DND-41 (cell line): ENCODE data around the gene PFKFB1.

Source experiments
- ATAC-seq: fragments of 200-7000 bp; cut with Tn5 transposase; 3 replicates; pipeline ENCODE4 v1.9.1; 2021; ENCODE audit warnings: low read depth; ENCODE audit not compliant: insufficient read depth
- DNase-seq: peaks from one replicate; pipeline ENCODE4 v3.0.0-alpha.2; 2020
- H2AFZ ChIP-seq: 2 replicates; pipeline ENCODE4 v1.6.0; 2012; ENCODE audit warnings: low read depth, low read length
- H3K27ac ChIP-seq: 2 replicates; pipeline ENCODE4 v1.5.1; 2012; ENCODE audit warnings: low read length, inconsistent platforms
- H3K27me3 ChIP-seq: fragments of 200-600 bp; sonication (generic); 2 replicates; pipeline ENCODE4 v1.6.0; 2012; ENCODE audit warnings: low read length, mild to moderate bottlenecking, inconsistent platforms; ENCODE audit not compliant: insufficient read depth, poor library complexity
- H3K36me3 ChIP-seq: 2 replicates; pipeline ENCODE4 v1.5.1; 2012; ENCODE audit warnings: low read length, inconsistent platforms; ENCODE audit not compliant: insufficient read depth
- H3K4me1 ChIP-seq: 2 replicates; pipeline ENCODE4 v1.5.1; 2012; ENCODE audit warnings: mild to moderate bottlenecking, low read length; ENCODE audit not compliant: insufficient read depth
- H3K4me2 ChIP-seq: 2 replicates; pipeline ENCODE4 v1.6.0; 2012; ENCODE audit warnings: mild to moderate bottlenecking, moderate library complexity, low read length, inconsistent platforms; ENCODE audit not compliant: insufficient read depth
- H3K4me3 ChIP-seq, 2 experiments: fragments of 200-600 bp in 1 of 2; shearing (Covaris generic) in 1 of 2; 2 replicates each; pipeline ENCODE4 v1.5.1; 2012 to 2016; ENCODE audit warnings: inconsistent platforms in 2 of 2, low read length in 2 of 2, mild to moderate bottlenecking in 2 of 2, low read depth in 1 of 2, moderate library complexity in 1 of 2
- H3K79me2 ChIP-seq: 2 replicates; pipeline ENCODE4 v1.6.0; 2012; ENCODE audit warnings: low read length, inconsistent platforms; ENCODE audit not compliant: insufficient read depth
- H3K9ac ChIP-seq: 2 replicates; pipeline ENCODE4 v1.6.0; 2012; ENCODE audit warnings: low read depth, mild to moderate bottlenecking, inconsistent platforms, low read length, moderate library complexity
- H3K9me3 ChIP-seq: 2 replicates; pipeline ENCODE4 v1.5.1; 2012; ENCODE audit warnings: low read length, moderate library complexity, mild to moderate bottlenecking, inconsistent platforms; ENCODE audit not compliant: insufficient read depth, severe bottlenecking
- H4K20me1 ChIP-seq: 2 replicates; pipeline ENCODE4 v1.6.0; 2012; ENCODE audit warnings: low read length; ENCODE audit not compliant: insufficient read depth
- EZH2 ChIP-seq: IDR thresholded peaks from 3 replicates; pipeline ENCODE4 v1.6.1; 2012; ENCODE audit warnings: borderline replicate concordance, low read depth, mild to moderate bottlenecking, moderate library complexity, low read length, inconsistent platforms; ENCODE audit not compliant: severe bottlenecking
- TF ChIP-seq, protein P1 (sequence below): IDR thresholded peaks from 2 replicates; pipeline ENCODE4 v1.5.1; 2012; ENCODE audit warnings: borderline replicate concordance, low read length, moderate library complexity, mild to moderate bottlenecking; ENCODE audit not compliant: poor library complexity, severe bottlenecking; ENCODE audit errors: extremely low read depth

The PFKFB1 gene

DNA sequence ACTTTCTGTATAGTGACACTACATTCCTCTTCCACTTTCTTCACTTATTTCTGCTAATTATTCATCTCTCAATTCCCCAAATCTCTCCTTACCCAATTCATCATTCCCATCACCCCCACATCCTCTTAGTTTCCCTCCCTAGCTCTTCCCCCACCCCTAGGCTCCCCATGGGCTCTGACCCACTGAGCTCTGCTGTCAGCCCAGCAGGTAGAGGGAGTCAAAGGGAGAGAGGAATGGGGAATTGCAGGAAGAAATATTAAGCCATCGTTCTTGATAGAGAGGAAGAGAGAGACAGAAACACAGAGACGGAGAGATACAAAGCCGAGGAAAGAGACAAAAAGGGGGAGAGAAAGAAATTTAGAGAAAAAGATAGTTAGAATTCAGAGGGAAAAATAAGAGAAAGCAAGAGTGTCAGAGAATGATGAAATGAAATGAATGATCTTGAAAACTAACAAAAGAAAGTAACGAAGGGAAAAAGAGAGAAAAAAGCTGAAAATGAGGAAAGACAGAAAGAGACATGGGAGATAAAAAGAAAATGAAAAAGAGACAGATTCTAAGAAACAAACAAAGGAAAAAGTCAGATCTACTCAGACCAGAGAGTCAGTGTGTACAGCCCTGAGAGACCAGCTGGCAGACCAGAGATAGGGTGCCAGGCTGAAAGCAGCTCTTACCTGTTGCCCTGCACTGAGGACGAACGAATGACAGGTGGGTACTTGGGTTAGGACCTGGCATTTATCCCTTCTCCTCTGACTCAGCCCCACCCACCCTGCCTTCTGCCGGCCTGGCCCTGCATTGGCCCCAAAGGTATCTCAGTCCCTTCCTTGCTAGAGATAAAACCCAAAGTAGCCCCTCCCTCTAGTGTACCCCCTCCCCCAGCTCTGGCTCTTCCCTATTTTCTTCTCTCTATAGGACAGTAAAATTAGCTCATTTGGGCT is 36.5 kb upstream of the PFKFB1 start, which contains the start of gene ALAS2:
Gene ALAS2 (minus strand): TSS at position 707 of the 935 bp plus-strand sequence. CDS start 4,977 bp downstream, outside the sequence.
- Histone ChIP-seq H3K9ac (no peak within 1 kb of the TSS), H3K27me3 (no peaks in the 10 kb centered on the region), H3K4me3 (no peak within 1 kb of the TSS), H3K4me2 (no peak within 1 kb of the TSS), H3K9me3 (no peaks in the 10 kb centered on the region), H3K27ac (no peak within 1 kb of the TSS), H3K4me1 (no peaks in the 10 kb centered on the region), H3K36me3 (no peaks in the 10 kb centered on the region), H2AFZ (no peak within 1 kb of the TSS), H3K79me2 (no peaks in the 10 kb centered on the region), H4K20me1 (no peaks in the 10 kb centered on the region)
- ATAC-seq (no peak), DNase-seq (no peak)
- no peak for TF ChIP-seq EZH2

DNA sequence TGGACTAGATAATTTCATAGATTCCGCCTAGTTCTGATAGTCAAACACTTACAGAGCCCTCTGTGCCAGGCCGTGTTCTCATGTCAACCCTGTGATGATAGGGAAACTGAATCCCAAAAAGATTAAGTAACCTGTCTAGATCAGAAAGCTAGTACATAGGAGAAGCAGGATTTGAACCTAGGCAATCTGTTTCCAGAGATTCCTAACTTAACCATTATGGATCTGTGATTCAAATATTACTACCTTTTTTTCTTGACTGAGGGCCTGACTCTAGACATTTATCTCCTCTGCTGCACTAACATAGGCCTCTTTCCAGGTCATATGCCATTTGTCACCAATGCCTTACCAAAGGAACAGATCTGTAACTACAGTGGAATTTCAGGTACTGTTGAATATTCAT is 35.3 kb upstream of the PFKFB1 start:
- Histone ChIP-seq H3K36me3 (no peaks in the 10 kb centered on the region), H3K27me3 (no peaks in the 10 kb centered on the region), H3K4me1 (no peaks in the 10 kb centered on the region), H3K4me2 (no peak overlapping the region), H3K79me2 (no peaks in the 10 kb centered on the region), H2AFZ (no peak overlapping the region), H3K4me3 (no peak overlapping the region), H3K27ac (no peak overlapping the region), H3K9ac (no peak overlapping the region), H3K9me3 (no peaks in the 10 kb centered on the region), H4K20me1 (no peaks in the 10 kb centered on the region)
- DNase-seq (no peak), ATAC-seq (no peak)
- no peak for TF ChIP-seq EZH2
- TF ChIP-seq, protein P1, sequence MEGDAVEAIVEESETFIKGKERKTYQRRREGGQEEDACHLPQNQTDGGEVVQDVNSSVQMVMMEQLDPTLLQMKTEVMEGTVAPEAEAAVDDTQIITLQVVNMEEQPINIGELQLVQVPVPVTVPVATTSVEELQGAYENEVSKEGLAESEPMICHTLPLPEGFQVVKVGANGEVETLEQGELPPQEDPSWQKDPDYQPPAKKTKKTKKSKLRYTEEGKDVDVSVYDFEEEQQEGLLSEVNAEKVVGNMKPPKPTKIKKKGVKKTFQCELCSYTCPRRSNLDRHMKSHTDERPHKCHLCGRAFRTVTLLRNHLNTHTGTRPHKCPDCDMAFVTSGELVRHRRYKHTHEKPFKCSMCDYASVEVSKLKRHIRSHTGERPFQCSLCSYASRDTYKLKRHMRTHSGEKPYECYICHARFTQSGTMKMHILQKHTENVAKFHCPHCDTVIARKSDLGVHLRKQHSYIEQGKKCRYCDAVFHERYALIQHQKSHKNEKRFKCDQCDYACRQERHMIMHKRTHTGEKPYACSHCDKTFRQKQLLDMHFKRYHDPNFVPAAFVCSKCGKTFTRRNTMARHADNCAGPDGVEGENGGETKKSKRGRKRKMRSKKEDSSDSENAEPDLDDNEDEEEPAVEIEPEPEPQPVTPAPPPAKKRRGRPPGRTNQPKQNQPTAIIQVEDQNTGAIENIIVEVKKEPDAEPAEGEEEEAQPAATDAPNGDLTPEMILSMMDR: no peak

DNA sequence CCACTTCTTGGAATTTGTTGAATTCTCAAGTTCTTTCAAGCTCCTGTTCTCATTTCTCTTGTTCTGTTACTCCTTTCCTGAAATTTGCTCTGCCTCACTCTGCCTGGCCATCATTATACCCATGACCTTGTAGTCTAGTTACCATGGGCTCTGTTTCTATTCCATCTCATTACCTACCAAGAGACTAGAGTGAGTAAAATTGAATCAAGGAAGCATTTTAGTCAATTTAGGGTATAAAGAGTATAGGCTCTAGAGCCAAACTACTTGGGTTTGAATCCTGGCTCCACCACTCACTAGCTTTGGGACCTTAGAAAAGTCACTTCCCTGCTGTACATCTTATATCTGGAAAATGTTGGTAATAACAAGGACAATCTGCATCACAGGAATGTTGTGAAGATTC is 34.6 kb upstream of the PFKFB1 start:
- no peaks in the 10 kb centered on the region for H3K79me2 ChIP-seq
- no peak overlapping the region for H3K27ac ChIP-seq
- H2AFZ ChIP-seq: no peak overlapping the region

DNA sequence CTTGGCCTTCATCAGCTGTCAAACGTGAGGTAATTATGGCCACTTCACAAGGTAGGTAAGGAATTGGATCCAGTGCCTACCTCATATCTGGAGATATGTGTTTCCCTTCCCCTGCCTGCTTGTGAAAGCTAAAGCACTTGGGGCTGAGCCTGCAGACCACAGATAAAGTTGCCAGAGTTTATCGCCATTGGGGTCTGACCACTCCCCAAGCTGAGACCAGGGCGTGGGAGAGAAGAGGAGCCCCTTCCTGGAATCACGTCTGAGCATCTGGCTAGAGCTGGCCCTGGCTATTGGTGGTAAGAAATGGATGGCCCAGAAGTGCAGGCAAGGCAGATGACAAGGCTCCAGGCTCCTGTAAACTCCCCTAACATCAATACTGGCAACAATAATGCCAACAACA is 34.1 kb upstream of the PFKFB1 start:
- H3K4me3 ChIP-seq: no peak overlapping the region
- ATAC-seq: no peak
- TF ChIP-seq, protein P1: no peak
- TF ChIP-seq EZH2: no peak
- no peaks in the 10 kb centered on the region for H3K9me3 ChIP-seq
- no peak overlapping the region for H3K27ac ChIP-seq
- H3K9ac ChIP-seq: no peak overlapping the region
- no peak overlapping the region for H3K4me2 ChIP-seq
- H2AFZ ChIP-seq: no peak overlapping the region
- H4K20me1 ChIP-seq: no peaks in the 10 kb centered on the region
- no peak for DNase-seq
- H3K27me3 ChIP-seq: no peaks in the 10 kb centered on the region
- no peaks in the 10 kb centered on the region for H3K4me1 ChIP-seq
- H3K79me2 ChIP-seq: no peaks in the 10 kb centered on the region
- H3K36me3 ChIP-seq: no peaks in the 10 kb centered on the region

More for the DNA sequence above, 34.6 kb upstream of the PFKFB1 start:
- Histone ChIP-seq H3K27me3 (no peaks in the 10 kb centered on the region), H3K36me3 (no peaks in the 10 kb centered on the region), H4K20me1 (no peaks in the 10 kb centered on the region), H3K9me3 (no peaks in the 10 kb centered on the region), H3K9ac (no peak overlapping the region), H3K4me3 (no peak overlapping the region), H3K4me2 (no peak overlapping the region), H3K4me1 (no peaks in the 10 kb centered on the region)
- no peak for TF ChIP-seq EZH2
- ATAC-seq: no peak
- no peak for DNase-seq
